ENCODE results near the gene RASA1. TPM values are rescaled to one million over a fixed set of nuclear protein-coding genes. Genes with fewer than 3 reads are reported as not detected.
"Not testable (repeated sequence)": the region's sequence is repeated elsewhere in the genome, so short reads cannot be mapped to it uniquely, and the experiment has no call there.

RASA1 gene
- total RNA-seq, 2 experiments from 2014 or later = 17.0 to 21.1 TPM

GRCh38 chr5:87266914-87267573 lies 639 bp upstream of the RASA1 start:
- Mint-ChIP-seq H3K9me3 (no peaks in the 10 kb centered on the region), H3K4me1 (peaks cover 24% of the 10 kb centered on the region), H3K36me3 (peaks cover 9% of the 10 kb centered on the region), H3K4me3 (peak overlapping the region; percentile 88), H3K27ac (peak overlapping the region; percentile 95), H3K27me3 (peaks cover 6% of the 10 kb centered on the region)
- POLR2A ChIA-PET = interaction anchor here (0.9 to 1.6 kb wide), 3 partner anchors 16 to 146 kb away, joined by 3 to 5 read pairs (median 4); no protein-coding TSS in a partner anchor
- DNase-seq (no peak), ATAC-seq (ENCODE audit: low read depth) (no peak)

DNA sequence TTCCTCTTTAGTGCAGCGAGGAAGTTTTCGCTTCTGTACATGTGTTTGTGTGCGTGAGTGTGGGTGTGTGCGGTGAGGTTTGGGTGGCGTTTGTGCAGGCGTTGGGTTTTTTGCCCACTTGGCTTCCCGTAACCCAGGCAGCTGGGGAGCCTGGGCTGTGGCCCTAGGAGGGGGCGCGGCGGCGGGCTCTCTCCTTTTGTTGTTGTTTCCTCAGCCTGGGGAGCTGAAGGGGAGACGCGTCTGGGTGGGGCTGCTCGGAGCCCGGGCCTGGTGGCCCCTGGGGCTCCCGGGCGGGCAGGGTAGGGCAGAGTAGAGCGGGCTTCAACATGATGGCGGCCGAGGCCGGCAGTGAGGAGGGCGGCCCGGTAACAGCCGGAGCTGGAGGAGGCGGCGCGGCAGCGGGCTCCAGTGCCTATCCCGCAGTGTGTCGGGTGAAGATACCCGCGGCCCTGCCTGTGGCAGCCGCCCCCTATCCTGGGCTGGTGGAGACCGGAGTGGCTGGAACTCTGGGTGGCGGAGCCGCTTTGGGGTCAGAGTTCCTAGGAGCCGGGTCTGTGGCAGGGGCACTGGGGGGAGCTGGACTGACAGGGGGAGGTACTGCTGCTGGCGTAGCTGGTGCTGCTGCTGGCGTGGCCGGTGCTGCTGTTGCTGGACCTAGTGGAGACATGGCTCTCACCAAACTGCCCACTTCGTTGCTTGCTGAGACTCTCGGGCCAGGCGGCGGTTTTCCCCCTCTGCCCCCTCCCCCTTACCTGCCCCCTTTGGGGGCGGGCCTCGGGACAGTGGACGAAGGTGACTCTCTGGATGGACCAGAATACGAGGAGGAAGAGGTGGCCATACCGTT lies 665 bp downstream of the RASA1 start:
- DNase-seq (peak; percentile 82), ATAC-seq (ENCODE audit: low read depth) (peak; percentile 80)
- POLR2A ChIA-PET = interaction anchor here (0.7 to 1.6 kb wide), 8 partner anchors 15 to 248 kb away, joined by 3 to 5 read pairs (median 3); partner anchors contain the start of gene CCNH
- Mint-ChIP-seq H3K4me1 (peaks cover 24% of the 10 kb centered on the region), H3K9me3 (no peaks in the 10 kb centered on the region), H3K27me3 (peaks cover 6% of the 10 kb centered on the region), H3K36me3 (peaks cover 11% of the 10 kb centered on the region), H3K27ac (peak overlapping the region; percentile 95), H3K4me3 (peak overlapping the region; percentile 88)

- H3K27me3 Mint-ChIP-seq = peaks cover 6% of the 10 kb centered on the region
- peaks cover 13% of the 10 kb centered on the region for H3K36me3 Mint-ChIP-seq
- ATAC-seq (ENCODE audit: low read depth) (no peak), DNase-seq (no peak)
- peak overlapping the region; percentile 42 for H3K27ac Mint-ChIP-seq
- POLR2A ChIA-PET = interaction anchor here (1.0 to 1.6 kb wide), 3 partner anchors 30 to 148 kb away, joined by 3 to 5 read pairs (median 3); no protein-coding TSS in a partner anchor
- no peaks in the 10 kb centered on the region for H3K9me3 Mint-ChIP-seq
- H3K4me1 Mint-ChIP-seq = peaks cover 26% of the 10 kb centered on the region
- H3K4me3 Mint-ChIP-seq = peak overlapping the region; percentile 88
These were observed 1.3 kb downstream of the RASA1 start for GRCh38 chr5:87268970-87269377.

DNA sequence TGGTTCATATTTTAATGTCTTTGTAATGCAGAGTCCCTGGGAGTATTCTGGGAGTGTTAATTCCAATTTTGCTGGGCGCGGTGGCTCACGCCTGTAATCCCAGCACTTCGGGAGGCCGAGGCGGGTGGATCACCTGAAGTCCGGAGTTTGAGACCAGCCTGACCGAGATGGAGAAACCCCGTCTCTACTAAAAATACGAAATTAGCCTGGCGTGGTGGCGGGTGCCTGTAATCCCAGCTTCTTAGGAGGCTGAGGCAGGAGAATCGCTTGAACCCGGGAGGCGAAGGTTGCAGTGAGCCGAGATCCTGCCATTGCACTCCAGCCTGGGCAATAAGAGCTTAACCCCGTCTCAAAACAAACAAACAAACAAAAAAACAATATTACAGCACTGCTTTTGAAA lies 3.2 kb downstream of the RASA1 start:
- Mint-ChIP-seq H3K36me3 (peaks cover 21% of the 10 kb centered on the region), H3K4me1 (peaks cover 30% of the 10 kb centered on the region)
- DNase-seq; ATAC-seq (ENCODE audit: low read depth); H3K27ac Mint-ChIP-seq; H3K9me3 Mint-ChIP-seq; POLR2A ChIA-PET; H3K4me3 Mint-ChIP-seq; H3K27me3 Mint-ChIP-seq: not testable (repeated sequence)

DNA sequence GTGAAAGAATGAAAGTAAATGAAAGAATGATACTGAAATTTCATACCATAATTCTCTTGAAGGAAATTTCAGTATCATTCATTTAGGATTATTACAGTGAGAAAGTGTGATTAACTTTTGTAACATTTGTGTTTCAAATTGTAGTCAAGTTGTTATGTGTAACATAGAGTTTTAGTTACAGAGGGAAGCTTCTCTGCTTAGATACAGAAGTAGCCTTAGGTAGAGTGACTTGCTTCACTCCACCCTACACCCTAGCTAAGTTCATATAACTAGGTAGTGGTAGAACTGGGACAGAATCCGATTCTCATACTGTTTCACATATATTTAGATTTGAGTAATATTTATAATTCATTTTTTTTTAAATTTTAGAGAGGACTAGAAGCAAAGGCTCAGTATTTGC lies 9.0 kb downstream of the RASA1 start:
- POLR2A ChIA-PET = no interaction called here
- no peak for ATAC-seq (ENCODE audit: low read depth)
- H3K27ac Mint-ChIP-seq = no peak overlapping the region

DNA sequence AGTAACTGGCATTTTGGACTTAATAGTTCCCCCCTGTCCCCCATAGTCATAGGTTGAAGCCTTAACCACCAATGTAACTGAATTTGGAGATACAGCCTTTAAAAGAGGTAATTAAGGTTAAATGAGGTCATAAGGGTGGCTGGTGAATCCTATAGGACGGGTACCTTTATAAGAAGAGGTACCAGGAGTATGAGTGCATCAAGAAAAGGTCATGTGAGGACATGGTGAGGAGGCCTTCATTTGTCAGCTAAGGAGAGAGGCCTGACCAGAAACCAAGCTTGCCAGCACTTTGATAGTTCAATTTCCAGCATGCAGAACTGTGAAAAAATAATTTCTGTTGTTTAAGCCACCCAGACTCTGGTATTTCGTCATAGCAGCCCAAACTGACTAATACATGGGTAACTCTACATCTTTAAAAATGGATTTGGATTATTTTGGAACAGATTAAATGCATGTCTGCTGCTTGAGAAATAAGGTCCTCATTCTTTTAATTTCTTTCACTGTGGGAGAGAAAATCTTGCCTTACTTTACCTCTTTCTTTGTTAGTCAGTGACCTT lies 9.7 kb downstream of the RASA1 start:
- no peak overlapping the region for H3K27ac Mint-ChIP-seq
- H3K36me3 Mint-ChIP-seq = peaks cover 28% of the 10 kb centered on the region
- H3K9me3 Mint-ChIP-seq = no peaks in the 10 kb centered on the region
- DNase-seq (no peak), ATAC-seq (ENCODE audit: low read depth) (no peak)
- H3K4me1 Mint-ChIP-seq = peaks cover 20% of the 10 kb centered on the region
- POLR2A ChIA-PET = no interaction called here
- no peaks in the 10 kb centered on the region for H3K27me3 Mint-ChIP-seq
- no peak overlapping the region for H3K4me3 Mint-ChIP-seq

More for the DNA sequence above, 9.0 kb downstream of the RASA1 start:
- no peak for DNase-seq
- H3K4me1 Mint-ChIP-seq = peaks cover 13% of the 10 kb centered on the region
- H3K4me3 Mint-ChIP-seq = no peak overlapping the region
- H3K36me3 Mint-ChIP-seq = peaks cover 25% of the 10 kb centered on the region
- H3K27me3 Mint-ChIP-seq = no peaks in the 10 kb centered on the region
- H3K9me3 Mint-ChIP-seq = no peaks in the 10 kb centered on the region

DNA sequence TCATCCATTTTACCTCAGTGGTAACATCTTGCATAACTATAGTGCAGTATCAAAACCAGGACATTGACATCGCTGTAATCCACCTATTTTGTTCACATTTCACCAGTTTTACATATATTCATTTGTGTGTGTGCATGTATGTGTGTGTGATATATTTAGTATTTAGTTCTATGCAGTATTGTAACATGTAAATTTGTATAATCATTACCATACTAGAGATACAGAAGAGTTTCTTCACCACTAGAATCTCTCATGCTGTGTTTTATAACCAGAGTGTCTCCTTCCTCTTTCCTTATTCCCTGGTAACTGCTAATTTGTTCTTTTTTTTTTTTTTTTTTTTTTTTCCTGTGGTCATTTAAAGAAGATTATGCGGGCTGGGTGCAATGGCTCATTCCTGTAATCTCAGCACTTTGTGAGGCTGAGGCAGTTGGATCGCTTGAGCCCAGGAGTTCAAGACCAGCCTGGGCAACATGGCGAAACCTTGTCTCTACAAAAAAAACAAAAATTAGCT lies 11.0 kb downstream of the RASA1 start:
- H3K4me3 Mint-ChIP-seq = no peak overlapping the region
- ATAC-seq (ENCODE audit: low read depth) (no peak), DNase-seq (no peak)
- H3K9me3 Mint-ChIP-seq = no peaks in the 10 kb centered on the region
- POLR2A ChIA-PET = no interaction called here
- H3K4me1 Mint-ChIP-seq = peaks cover 25% of the 10 kb centered on the region
- H3K27ac Mint-ChIP-seq = no peak overlapping the region
- no peaks in the 10 kb centered on the region for H3K27me3 Mint-ChIP-seq
- H3K36me3 Mint-ChIP-seq = peaks cover 30% of the 10 kb centered on the region

DNA sequence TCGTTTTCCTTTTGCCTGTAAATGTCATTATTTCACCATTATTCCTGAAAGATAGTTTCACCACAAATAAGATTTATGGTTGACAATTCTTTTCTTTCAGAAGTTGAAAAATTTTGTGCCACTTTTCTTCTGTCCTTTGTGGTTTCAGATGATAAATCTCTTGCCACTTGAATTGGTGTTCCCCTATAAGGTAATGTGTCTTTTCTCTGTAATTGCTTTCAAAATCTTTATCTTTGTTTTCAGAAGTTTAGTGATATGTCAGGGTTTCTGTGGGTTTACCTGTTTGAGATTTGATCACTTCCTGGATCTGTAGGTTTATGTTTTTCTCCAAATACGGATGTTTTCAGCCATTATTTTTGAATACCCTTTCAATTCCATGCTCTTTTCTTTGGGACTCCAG lies 14.6 kb downstream of the RASA1 start:
- DNase-seq (no peak), ATAC-seq (ENCODE audit: low read depth) (peak; percentile 63)
- POLR2A ChIA-PET = no interaction called here
- Mint-ChIP-seq H3K27ac (peak overlapping the region; percentile 85), H3K36me3 (peaks cover 29% of the 10 kb centered on the region), H3K4me3 (peak overlapping the region; percentile 48), H3K4me1 (peaks cover 18% of the 10 kb centered on the region), H3K9me3 (no peaks in the 10 kb centered on the region), H3K27me3 (no peaks in the 10 kb centered on the region)

DNA sequence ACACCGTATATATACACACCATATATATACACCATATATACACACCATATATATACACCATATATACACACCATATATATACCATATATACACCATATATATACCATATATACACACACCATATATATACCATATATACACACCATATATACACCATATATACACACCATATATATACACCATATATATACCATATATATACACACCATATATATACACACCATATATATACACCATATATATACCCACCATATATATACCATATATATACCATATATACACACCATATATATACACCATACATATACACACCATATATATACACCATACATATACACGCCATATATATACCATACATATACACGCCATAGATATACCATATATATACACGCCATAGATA lies 19.6 kb downstream of the RASA1 start:
- H3K4me1 Mint-ChIP-seq; ATAC-seq (ENCODE audit: low read depth); H3K27ac Mint-ChIP-seq; H3K27me3 Mint-ChIP-seq; POLR2A ChIA-PET; DNase-seq; H3K9me3 Mint-ChIP-seq; H3K4me3 Mint-ChIP-seq: not testable (repeated sequence)
- peaks cover 42% of the 10 kb centered on the region for H3K36me3 Mint-ChIP-seq

DNA sequence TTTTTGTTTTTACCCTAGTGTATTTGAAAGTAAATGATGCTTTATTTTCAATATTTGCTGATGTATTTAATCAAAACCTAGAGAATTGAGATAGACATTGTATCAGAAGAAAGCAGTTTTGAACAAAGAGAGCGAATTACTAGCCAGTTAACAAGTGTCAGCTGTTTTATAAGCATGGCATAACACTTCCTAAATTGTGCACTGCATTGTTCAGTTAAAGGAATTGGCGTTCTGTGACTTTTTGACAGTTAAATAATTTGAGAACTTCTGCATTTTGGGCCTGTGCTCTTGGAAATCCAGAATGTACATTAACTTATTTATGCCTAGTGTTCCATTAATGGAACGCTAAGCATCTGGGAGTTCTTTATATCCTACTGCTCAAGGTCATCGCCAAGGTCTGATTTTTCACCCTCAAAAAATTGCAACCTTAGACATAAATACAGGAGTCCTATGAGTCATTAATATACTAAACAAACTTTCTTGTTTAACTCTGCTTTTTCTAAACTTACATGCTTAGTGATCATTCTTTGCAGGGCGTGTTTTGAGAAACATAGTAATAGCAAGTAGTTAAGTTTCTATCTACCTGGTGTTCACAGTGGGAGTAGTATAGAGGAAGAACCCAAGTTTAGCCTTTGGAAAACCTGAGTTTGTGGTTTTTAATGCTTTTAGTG lies 31.1 kb downstream of the RASA1 start:
- peaks cover 31% of the 10 kb centered on the region for H3K4me1 Mint-ChIP-seq
- H3K4me3 Mint-ChIP-seq = no peak overlapping the region
- DNase-seq (no peak), ATAC-seq (ENCODE audit: low read depth) (no peak)
- no peak overlapping the region for H3K27ac Mint-ChIP-seq
- POLR2A ChIA-PET = interaction anchor here (0.7 kb wide), 1 partner anchor 30 kb away, joined by 3 read pairs; no protein-coding TSS in a partner anchor
- H3K27me3 Mint-ChIP-seq = no peaks in the 10 kb centered on the region
- peaks cover 22% of the 10 kb centered on the region for H3K36me3 Mint-ChIP-seq
- H3K9me3 Mint-ChIP-seq = peaks cover 4% of the 10 kb centered on the region

GRCh38 chr5:87300176-87300575 lies 32.5 kb downstream of the RASA1 start:
- no peaks in the 10 kb centered on the region for H3K27me3 Mint-ChIP-seq
- ATAC-seq (ENCODE audit: low read depth) (no peak), DNase-seq (no peak)
- peaks cover 3% of the 10 kb centered on the region for H3K9me3 Mint-ChIP-seq
- POLR2A ChIA-PET = no interaction called here
- H3K36me3 Mint-ChIP-seq = peaks cover 30% of the 10 kb centered on the region
- H3K4me3 Mint-ChIP-seq = no peak overlapping the region
- peaks cover 31% of the 10 kb centered on the region for H3K4me1 Mint-ChIP-seq
- no peak overlapping the region for H3K27ac Mint-ChIP-seq

DNA sequence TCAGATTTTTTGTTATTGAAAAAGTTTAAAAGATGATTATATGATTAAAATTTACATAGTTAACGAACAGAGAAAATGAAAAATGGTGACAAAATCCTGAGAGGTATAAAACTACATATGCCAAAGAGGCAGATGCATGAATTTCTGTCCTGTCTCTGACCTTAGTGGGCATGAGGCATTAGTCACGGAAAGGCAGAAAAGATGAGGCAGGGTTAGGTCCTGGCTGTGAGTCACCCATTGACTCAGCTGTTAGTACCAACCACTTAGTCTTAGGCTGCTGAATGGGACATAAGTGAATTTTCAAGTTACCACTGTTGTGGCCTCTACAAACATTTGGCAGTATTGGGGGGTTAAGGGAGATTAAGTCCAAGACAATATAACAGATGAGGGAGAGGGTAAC lies 33.1 kb downstream of the RASA1 start:
- Mint-ChIP-seq H3K4me1 (peaks cover 31% of the 10 kb centered on the region), H3K4me3 (no peak overlapping the region), H3K36me3 (peaks cover 36% of the 10 kb centered on the region), H3K27me3 (no peaks in the 10 kb centered on the region), H3K27ac (no peak overlapping the region), H3K9me3 (peaks cover 8% of the 10 kb centered on the region)
- DNase-seq (no peak), ATAC-seq (ENCODE audit: low read depth) (peak; percentile 26)
- POLR2A ChIA-PET = no interaction called here

DNA sequence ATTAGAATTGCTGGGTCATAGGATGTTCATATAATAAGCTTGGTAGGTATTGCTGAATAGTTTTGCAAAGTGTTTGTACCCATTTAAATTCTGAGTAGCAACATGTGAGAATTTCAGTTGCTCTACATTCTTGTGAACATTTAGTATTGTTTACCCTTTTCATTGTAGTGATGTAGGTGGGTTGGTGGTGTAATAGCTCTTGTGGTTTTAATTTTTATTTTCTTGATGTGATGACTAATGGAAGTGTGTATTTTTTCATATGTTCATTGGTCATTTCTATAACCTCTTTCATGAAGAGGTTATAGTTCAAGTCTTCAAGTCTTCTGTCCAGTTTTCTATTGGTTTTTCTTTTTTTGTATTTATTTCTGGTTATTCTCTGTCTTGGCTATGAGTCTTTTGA lies 34.4 kb downstream of the RASA1 start:
- Mint-ChIP-seq H3K27ac (no peak overlapping the region), H3K4me3 (no peak overlapping the region), H3K36me3 (peaks cover 39% of the 10 kb centered on the region), H3K9me3 (peaks cover 7% of the 10 kb centered on the region), H3K27me3 (no peaks in the 10 kb centered on the region), H3K4me1 (peaks cover 24% of the 10 kb centered on the region)
- POLR2A ChIA-PET = no interaction called here
- DNase-seq (no peak), ATAC-seq (ENCODE audit: low read depth) (no peak)
